HL-60/S4 treated with phorbol 12-myristate 13-acetate at 8.2 ng/mL for 4 days and 3 days (cell line): ENCODE measurements around the gene HDLBP.
"Not testable (repeated sequence)": the region's sequence is repeated elsewhere in the genome, so short reads cannot be mapped to it uniquely, and the experiment has no call there.

ENCODE experiments used
- in situ Hi-C: fragments of 300-500 bp; cut with MboI; formaldehyde crosslinking; loops from 2 replicates; pipeline ENCODE4 v1.15.0; 2022; ENCODE audit warnings: low sequenced_read_pairs

HDLBP gene

GRCh38 chr2:241199897-241200821, 115.3 kb downstream of the HDLBP start:
- in situ Hi-C loops = no loop called here

- in situ Hi-C loops = no loop called here
Measured at GRCh38 chr2:241199286-241199685, 116.2 kb downstream of the HDLBP start.

DNA sequence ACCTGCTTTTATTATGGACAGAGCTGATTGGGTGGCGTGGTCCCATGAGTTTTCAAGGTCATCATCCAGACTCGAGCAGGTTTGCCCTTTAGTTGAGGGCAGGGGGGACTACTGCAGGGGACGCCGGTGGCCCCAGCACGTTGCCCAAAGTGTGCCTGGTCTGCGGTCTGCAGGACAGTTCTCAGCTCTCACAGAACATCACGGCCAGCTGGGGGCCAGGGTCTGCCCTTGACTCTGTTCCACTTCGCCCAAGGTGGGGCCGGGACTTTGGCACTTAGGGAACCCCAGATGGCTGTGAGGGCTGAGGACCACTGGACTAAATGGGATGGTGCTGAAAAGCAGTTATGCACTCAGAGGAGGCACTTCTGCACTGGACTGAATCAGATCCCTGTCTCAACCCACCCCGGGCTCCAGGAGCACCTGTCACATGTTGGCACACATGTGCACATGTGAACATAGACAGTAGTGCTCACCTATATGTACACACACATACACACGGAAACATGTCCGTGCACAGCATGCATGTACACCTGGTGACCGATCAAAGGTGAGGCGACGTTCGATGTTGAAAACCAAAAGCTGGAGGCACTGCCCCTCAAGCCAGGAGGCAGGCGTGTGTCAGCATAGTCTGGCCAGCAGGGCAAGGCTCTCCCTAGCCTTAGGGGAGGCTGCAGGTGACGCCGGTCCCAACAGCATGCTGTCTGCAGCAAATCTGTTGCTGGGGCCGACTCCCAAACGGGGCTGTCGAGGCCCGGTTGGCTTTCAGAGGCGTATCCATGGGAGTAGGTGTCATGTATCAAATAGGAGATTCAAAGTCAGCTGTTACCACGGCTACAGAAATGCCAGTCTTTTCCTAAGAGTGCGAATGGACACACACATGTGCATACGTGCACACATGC, 116.8 kb downstream of the HDLBP start:
- in situ Hi-C loops = no loop called here

DNA sequence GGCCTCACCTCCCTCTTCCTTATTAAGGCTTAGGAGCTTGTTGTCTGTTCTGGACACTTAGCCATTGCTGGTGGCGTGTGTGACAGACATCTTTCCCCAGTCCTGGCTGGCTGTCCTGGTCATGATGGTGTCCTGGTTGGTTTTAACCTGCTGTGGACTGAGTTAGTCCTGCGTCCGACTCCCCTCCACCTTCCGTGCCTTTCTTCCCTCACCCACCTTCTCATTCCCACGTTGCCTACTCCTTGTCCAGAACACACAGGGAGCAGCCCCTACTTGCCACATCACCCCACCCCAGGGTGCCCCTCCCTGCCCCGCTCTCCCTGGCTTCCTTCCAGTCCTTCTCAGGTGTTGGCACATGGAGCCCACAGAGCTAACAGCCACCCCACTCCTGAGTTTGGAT, 117.5 kb downstream of the HDLBP start:
- in situ Hi-C loops = no loop called here

GRCh38 chr2:241197246-241197645, 118.2 kb downstream of the HDLBP start:
- in situ Hi-C loops = not testable (repeated sequence)

GRCh38 chr2:241195506-241196130, 119.9 kb downstream of the HDLBP start:
- in situ Hi-C loops = no loop called here

GRCh38 chr2:241194811-241195210, 120.7 kb downstream of the HDLBP start:
- in situ Hi-C loops = no loop called here

GRCh38 chr2:241193271-241193670, 122.2 kb downstream of the HDLBP start:
- in situ Hi-C loops = no loop called here

DNA sequence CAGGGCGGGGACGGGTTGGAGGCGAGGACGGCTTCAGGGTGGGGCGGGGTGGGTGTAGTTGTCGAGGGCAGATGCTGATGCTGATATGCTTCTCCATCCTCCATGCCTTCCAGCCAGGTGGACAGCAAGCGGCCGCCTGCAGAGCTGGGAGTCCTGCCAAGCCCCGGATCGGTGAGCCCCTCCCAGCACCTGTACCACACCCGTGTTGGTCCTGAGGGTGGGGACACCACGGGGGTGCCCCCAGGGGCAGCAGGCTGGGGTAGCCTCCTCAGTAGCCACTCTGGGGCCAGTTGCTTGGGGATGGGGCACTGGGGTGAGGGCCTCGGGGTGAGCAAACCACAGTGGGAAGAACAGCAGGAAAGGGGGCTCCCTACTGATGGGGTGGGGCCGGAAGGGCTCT, 124.4 kb downstream of the HDLBP start:
- in situ Hi-C loops = no loop called here

DNA sequence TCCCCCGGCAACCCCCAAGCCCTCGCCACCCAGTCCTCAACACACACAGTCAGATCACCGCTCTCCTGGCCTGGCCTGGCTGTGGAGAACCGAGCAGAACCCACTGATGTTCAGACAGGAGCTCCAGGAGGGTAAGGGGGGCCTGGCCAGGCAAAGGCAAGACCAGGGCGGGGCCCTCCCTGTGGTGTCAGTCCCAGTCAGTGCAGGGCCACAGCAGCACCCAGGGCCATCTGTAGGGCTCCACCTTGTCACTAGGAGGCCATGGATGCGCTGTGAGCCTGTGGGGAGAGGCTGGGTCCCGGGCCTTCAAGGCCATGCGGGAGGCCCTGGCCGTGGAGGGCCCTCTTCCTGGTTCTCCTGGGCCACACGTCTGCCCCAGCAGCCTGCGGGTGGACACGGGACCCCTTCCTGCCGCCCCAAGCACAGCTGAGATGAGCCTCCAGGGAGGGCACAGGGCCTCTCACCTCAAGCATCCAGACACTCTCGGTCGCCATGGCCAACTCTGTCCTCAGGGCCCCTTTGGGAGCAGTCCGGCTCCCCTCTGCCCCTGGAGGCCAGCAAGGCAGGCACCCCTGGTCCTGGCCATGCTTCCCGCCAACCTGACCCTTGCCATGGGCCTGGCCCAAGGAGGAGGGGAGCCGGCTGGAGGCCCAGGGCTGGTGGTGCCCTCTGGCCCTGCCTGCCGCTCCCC, 125.0 kb downstream of the HDLBP start:
- in situ Hi-C loops = no loop called here

DNA sequence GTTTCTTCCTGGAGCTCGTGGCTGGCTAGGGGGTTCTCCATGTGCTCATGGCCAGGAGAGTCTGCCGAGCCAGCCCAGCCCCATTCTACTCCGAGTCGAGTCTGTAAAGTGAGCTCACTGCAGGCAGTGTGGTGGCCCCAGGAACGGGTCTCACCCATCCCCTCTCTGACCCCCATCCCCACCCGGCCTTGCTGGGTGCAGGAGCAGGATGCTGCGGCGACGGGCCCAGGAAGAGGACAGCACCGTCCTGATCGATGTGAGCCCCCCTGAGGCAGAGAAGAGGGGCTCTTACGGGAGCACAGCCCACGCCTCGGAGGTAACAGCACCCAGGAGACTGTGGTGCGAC, 125.6 kb downstream of the HDLBP start:
- in situ Hi-C loops = no loop called here

- in situ Hi-C loops = no loop called here
Measured at GRCh38 chr2:241189093-241189855, 126.2 kb downstream of the HDLBP start.

- in situ Hi-C loops = no loop called here
Measured at GRCh38 chr2:241188361-241189092, 126.9 kb downstream of the HDLBP start, which contains the start of gene ANO7. TSS of gene ANO7 (plus strand) at chr2:241188677. CDS start at chr2:241190064, 1,387 bp downstream.

DNA sequence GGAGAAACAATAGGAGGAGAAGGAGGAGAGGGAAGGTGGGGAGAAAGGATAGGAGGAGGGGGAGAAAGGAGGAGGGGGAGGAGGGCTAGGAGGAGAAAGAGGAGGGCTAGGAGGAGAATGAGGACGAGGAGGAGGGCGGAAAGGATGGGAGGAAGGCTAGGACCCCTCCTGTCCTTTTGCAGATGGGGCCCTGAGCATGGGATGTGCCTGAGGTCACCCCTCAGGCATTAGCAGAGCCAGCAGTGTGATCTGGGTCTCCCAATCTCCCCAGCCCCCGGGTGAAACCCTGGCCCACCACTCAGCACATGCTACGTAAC, 127.6 kb downstream of the HDLBP start:
- in situ Hi-C loops = no loop called here

- in situ Hi-C loops = no loop called here
Measured at GRCh38 chr2:241187101-241187917, 128.2 kb downstream of the HDLBP start.

DNA sequence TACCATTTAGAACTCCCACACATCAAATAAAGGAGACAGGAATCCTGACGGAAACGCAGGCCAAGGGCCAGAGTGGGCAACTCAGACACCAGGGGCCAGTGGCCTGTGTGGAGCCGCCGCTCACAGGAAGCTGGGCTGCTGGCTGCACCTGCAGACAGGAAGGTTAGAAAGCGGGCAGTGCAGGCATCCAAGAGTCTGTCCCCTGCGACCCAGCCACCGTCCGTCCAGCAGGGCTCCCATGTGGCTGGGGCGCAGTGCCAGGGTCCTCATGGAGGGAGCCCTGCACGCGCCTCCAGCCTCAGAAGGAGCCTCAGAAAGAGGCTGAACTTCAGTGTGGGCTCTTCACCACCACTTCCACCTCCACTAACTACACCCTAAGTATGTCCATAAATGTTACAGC, 129.5 kb downstream of the HDLBP start:
- in situ Hi-C loops = no loop called here

DNA sequence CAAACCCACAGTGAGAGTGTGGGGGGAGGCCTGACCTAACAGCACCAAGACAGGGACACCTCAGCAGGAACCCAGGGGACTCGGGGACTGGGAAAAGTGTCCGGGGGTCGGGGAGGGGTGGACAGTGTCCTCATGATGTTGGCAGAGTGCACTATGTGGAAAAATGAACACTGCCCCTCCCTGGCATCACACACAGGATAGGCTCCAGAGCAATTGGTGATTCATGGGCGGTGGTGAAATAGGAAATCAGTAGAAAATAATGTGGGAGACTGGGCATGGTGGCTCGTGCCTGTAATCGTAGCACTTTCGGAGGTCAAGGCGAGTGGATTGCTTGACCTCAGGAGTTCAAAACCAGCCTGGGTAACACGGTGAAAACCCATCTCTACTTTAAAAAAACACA, 130.6 kb downstream of the HDLBP start:
- in situ Hi-C loops = no loop called here

GRCh38 chr2:241183221-241183620, 132.3 kb downstream of the HDLBP start:
- in situ Hi-C loops = no loop called here
